PC-9 (cell line): ENCODE data around the gene HS3ST3B1. TPM values are rescaled to one million over a fixed set of nuclear protein-coding genes. Genes with fewer than 3 reads are reported as not detected.

Experiments used
- BruUV-seq: library from RNA; stranded (reverse); fragments of 400-500 nt; replicated peaks from 2 replicates; lab custom pipeline; 2021; lab: Mats Ljungman, UMichigan
- CTCF ChIA-PET: fragments of 300-600 bp; sonication (Branson Sonifier 250); formaldehyde crosslinking; loops from one replicate; lab custom pipeline; 2022; ENCODE audit warnings: antibody characterized with exemption; lab: Charles Lee
- POLR2A ChIA-PET: fragments of 300-600 bp; sonication (Branson Sonifier 250); formaldehyde crosslinking; loops from one replicate; lab custom pipeline; 2022; ENCODE audit warnings: antibody characterized with exemption; ENCODE audit not compliant: unreplicated experiment; lab: Charles Lee
- DNase-seq, 2 experiments: peaks; one replicate each; pipeline versions ENCODE4 v3.0.0 to v3.0.0-alpha.2; 2015 to 2022; ENCODE audit warnings: mixed read lengths in 1 of 2
- H2AFZ ChIP-seq: fragments of 200-600 bp; sonication (generic); 2 replicates; pipeline ENCODE4 v1.8.1; 2017; ENCODE audit warnings: antibody characterized with exemption
- H3F3A ChIP-seq: fragments of 200-600 bp; sonication (generic); 2 replicates; pipeline ENCODE4 v1.8.1; 2017; ENCODE audit warnings: antibody characterized with exemption, mild to moderate bottlenecking, low read depth; ENCODE audit not compliant: insufficient read depth
- H3K27ac ChIP-seq: fragments of 200-600 bp; sonication (generic); 2 replicates; pipeline ENCODE4 v1.6.1; 2016; ENCODE audit warnings: mixed run types
- H3K27me3 ChIP-seq: fragments of 200-600 bp; sonication (generic); 2 replicates; pipeline ENCODE4 v1.6.1; 2016; ENCODE audit warnings: low read depth, mixed run types; ENCODE audit not compliant: insufficient read depth
- H3K36me3 ChIP-seq: fragments of 200-600 bp; sonication (generic); 2 replicates; pipeline ENCODE4 v1.6.1; 2016; ENCODE audit warnings: low read depth, mixed run types
- H3K4me1 ChIP-seq: fragments of 200-600 bp; sonication (generic); replicated peaks from 2 replicates; pipeline ENCODE4 v1.6.1; 2016; ENCODE audit warnings: mixed run types; ENCODE audit not compliant: insufficient read depth
- H3K4me2 ChIP-seq: fragments of 200-600 bp; sonication (generic); 2 replicates; pipeline ENCODE4 v1.6.1; 2017; ENCODE audit warnings: mixed run types
- H3K4me3 ChIP-seq: fragments of 200-600 bp; sonication (generic); 2 replicates; pipeline ENCODE4 v1.6.1; 2016; ENCODE audit warnings: mixed run types
- H3K79me2 ChIP-seq: fragments of 200-600 bp; sonication (generic); 2 replicates; pipeline ENCODE4 v1.6.1; 2017; ENCODE audit warnings: low read depth, mixed run types
- H3K9me2 ChIP-seq: fragments of 200-600 bp; sonication (generic); 2 replicates; pipeline ENCODE4 v1.8.1; 2017; ENCODE audit warnings: mild to moderate bottlenecking; ENCODE audit not compliant: insufficient read depth
- H3K9me3 ChIP-seq: fragments of 200-600 bp; sonication (generic); 2 replicates; pipeline ENCODE4 v1.8.1; 2016; ENCODE audit warnings: low read depth; ENCODE audit not compliant: insufficient read depth
- H4K20me1 ChIP-seq: fragments of 200-600 bp; sonication (generic); 2 replicates; pipeline ENCODE4 v1.8.1; 2017; ENCODE audit not compliant: insufficient read depth
- EZH2 ChIP-seq: fragments of 200-600 bp; sonication (generic); IDR thresholded peaks from 2 replicates; pipeline ENCODE4 v1.8.0; 2017; ENCODE audit warnings: antibody characterized with exemption, low read depth
- intact Hi-C: fragments of 100-400 bp; cut with micrococcal nuclease; formaldehyde crosslinking; loops from one replicate; pipeline ENCODE4 v1.10.0; 2022; ENCODE audit not compliant: unreplicated experiment
- total RNA-seq: library from RNA; stranded (reverse); gene quantifications from 2 replicates; pipeline ENCODE4 v1.2.3, GENCODE V29; 2021
- TF ChIP-seq, protein P1 (sequence below): fragments of 200-600 bp; sonication (generic); conservative IDR thresholded peaks from 2 replicates; pipeline ENCODE4 v1.6.1; 2017; ENCODE audit warnings: mixed run types, antibody characterized with exemption, mild to moderate bottlenecking, moderate library complexity

HS3ST3B1 gene
- total RNA-seq, 1 experiment from 2014 or later, result not detected

DNA sequence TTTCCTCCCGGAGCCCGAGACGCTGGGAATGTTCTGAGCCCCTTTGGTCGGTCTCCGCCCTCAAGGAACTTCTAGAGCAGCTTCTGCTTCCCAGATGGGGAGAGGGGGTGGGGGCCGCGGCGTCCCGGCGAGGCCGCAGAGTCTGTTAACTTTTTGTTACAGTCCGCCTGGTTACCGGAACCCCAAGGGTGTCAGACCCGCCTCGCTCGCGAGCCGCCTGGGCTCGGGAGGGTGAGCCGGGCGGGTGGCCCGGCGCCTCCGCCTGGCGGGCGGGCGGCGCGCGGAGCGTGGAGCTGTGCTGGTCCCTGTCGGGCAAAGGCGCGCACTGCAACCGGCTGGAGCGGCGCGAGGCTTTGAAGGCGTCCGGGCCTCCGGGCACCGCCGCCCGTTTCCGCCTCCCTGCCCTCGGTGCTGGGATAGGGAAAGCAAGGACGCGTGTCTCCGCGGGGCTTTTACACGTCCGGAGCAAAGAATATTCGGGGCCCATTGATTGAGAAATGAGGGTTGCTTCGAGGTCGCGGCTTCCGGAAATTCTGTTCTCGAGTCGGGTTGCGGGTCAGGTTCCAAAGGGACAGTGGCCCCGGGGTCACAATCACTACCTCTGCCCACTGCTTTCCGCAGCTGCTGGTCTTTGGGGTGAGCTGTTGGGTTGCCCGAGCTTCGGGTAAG lies 1.7 kb downstream of the HS3ST3B1 start:
- Histone ChIP-seq H4K20me1 (no peaks in the 10 kb centered on the region), H3K4me1 (no peaks in the 10 kb centered on the region), H3K9me2 (no peaks in the 10 kb centered on the region), H3K9me3 (no peaks in the 10 kb centered on the region), H3F3A (no peaks in the 10 kb centered on the region), H3K36me3 (no peaks in the 10 kb centered on the region), H3K4me2 (no peak overlapping the region), H3K4me3 (no peak overlapping the region), H3K79me2 (no peaks in the 10 kb centered on the region), H3K27ac (no peak overlapping the region), H2AFZ (no peak overlapping the region), H3K27me3 (no peaks in the 10 kb centered on the region)
- intact Hi-C loops, result no loop called here
- ChIA-PET CTCF (no interaction called here), POLR2A (no interaction called here)
- BruUV-seq, result no TSS peak
- TF ChIP-seq EZH2, result no peak
- TF ChIP-seq, protein P1, sequence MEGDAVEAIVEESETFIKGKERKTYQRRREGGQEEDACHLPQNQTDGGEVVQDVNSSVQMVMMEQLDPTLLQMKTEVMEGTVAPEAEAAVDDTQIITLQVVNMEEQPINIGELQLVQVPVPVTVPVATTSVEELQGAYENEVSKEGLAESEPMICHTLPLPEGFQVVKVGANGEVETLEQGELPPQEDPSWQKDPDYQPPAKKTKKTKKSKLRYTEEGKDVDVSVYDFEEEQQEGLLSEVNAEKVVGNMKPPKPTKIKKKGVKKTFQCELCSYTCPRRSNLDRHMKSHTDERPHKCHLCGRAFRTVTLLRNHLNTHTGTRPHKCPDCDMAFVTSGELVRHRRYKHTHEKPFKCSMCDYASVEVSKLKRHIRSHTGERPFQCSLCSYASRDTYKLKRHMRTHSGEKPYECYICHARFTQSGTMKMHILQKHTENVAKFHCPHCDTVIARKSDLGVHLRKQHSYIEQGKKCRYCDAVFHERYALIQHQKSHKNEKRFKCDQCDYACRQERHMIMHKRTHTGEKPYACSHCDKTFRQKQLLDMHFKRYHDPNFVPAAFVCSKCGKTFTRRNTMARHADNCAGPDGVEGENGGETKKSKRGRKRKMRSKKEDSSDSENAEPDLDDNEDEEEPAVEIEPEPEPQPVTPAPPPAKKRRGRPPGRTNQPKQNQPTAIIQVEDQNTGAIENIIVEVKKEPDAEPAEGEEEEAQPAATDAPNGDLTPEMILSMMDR, result no peak
- DNase-seq, result peak in 1 of 2 experiments; percentile 41

DNA sequence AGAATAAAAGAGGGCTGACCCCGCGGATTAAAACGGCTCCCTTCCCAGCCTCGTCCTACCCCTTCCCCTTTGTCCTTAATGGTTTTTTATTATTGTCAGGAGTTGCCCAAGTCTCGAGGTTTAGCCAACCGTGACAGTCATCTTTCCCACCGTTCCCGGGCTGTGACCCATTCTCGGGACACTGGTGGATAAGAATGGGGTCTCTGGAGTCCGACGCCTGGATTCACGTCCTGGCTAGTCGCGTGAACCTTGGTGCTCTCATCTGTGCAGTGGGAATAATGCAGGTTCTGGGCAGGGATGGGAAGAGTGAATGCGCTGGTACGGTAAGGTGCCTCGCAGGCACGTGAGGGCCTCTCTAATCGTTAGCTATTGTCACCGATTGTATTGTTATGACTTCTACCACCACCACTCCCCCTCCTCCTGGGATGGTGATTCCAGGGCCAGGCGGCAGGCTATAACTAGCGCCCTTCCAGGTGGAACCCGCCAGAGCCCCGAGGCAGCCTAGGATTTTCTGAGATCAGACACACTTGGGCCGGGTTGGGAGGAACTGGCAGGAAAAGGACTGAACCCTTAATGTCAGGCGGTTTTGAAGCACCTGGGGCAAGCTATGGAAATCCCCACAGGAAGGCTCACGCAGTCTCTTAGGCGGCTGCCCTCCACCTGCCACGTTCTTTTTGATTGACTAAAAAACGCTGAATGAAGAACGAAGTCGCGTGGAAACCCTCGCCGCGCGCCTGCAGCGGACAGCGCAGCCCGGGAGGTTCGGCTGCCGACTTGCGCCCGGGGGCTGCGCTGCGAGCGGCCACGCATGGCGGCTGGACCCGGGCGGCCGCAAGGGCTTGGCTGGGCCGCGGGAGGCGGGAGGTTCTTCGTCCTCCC lies 2.7 kb downstream of the HS3ST3B1 start:
- H3K9me2 ChIP-seq, result no peaks in the 10 kb centered on the region
- H3F3A ChIP-seq, result no peaks in the 10 kb centered on the region
- no peak overlapping the region for H3K27ac ChIP-seq
- DNase-seq, result no peak
- no peak overlapping the region for H3K4me2 ChIP-seq
- H3K4me1 ChIP-seq, result no peaks in the 10 kb centered on the region
- no peaks in the 10 kb centered on the region for H4K20me1 ChIP-seq
- no peak overlapping the region for H2AFZ ChIP-seq
- ChIA-PET CTCF (no interaction called here), POLR2A (no interaction called here)
- no TSS peak for BruUV-seq
- intact Hi-C loops, result no loop called here
- no peaks in the 10 kb centered on the region for H3K9me3 ChIP-seq
- no peaks in the 10 kb centered on the region for H3K36me3 ChIP-seq
- no peaks in the 10 kb centered on the region for H3K27me3 ChIP-seq
- H3K79me2 ChIP-seq, result no peaks in the 10 kb centered on the region
- no peak for TF ChIP-seq EZH2
- TF ChIP-seq, protein P1, result no peak
- no peak overlapping the region for H3K4me3 ChIP-seq

DNA sequence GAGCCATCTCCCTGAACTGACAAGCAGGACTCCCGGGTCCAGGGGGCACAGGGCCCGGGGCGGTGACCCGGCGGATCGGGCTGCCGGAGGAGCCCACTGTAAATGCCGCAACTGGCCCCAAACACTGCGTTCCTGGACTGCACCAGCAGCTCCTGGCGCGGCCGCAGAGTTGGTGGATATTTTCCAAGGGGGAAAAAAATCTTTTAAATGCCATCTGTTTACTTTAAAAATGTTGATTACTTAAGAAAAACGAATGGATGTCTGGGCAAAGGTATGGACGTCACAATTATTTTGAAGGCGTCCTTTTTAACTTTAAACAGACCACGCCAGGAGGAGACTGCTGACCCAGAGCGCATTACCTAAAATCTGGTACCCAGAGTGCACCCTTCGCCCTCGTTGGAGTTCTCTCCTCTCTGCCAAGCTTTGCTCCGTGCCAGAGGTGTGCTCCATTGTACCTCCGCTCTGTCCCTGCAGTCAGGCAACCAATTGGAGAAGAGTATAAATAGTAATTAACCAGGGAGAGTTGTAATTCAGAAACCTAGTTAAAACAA lies 3.4 kb downstream of the HS3ST3B1 start:
- Histone ChIP-seq H3F3A (no peaks in the 10 kb centered on the region), H3K27me3 (no peaks in the 10 kb centered on the region), H3K9me3 (no peaks in the 10 kb centered on the region), H3K27ac (no peak overlapping the region), H2AFZ (no peak overlapping the region), H3K9me2 (no peaks in the 10 kb centered on the region), H3K4me2 (no peak overlapping the region), H3K4me1 (no peaks in the 10 kb centered on the region), H3K4me3 (no peak overlapping the region), H3K79me2 (no peaks in the 10 kb centered on the region), H4K20me1 (no peaks in the 10 kb centered on the region), H3K36me3 (no peaks in the 10 kb centered on the region)
- intact Hi-C loops, result no loop called here
- DNase-seq, result no peak
- POLR2A ChIA-PET, result no interaction called here
- no peak for TF ChIP-seq EZH2
- TF ChIP-seq, protein P1, result no peak
- CTCF ChIA-PET, result no interaction called here
- no TSS peak for BruUV-seq
